CD4-positive, alpha-beta T cell treated with Interleukin-21 for 1 hour (primary cell): ENCODE data around the gene MGAT4D.
A peak's percentile ranks its signal among the peaks of the same experiment; 100 is the strongest.
"Not testable (repeated sequence)": the region's sequence is repeated elsewhere in the genome, so short reads cannot be mapped to it uniquely, and the experiment has no call there.

ENCODE experiments used
- DNase-seq: peaks from one replicate; pipeline ENCODE4 v3.0.0-alpha.2; 2020

The MGAT4D gene

DNA sequence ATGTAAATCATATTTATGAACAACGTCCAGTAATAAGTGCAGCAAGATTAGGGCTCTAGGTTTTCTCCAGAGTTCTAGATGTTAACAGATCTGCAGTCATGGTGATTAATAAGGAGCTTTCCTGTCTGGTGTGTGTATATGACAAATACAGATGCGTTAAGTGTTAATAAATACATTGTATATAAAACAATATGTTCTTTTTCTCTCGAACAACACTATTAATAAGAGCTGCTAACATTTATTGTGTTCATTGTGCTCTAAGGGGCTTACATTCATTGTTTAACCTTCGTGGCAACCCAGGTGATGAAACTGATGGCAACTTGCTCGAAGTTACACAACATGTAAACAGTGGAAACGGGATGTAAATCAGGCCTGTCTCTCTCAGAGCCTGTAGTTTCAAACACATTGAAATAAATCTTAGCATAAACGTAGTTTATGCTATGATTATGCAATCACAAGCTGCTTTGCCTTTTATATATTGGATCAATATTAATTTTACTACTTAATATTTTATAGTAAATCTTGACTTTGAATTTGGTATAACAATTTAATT lies 70.1 kb downstream of the MGAT4D start:
- no peak for DNase-seq

DNA sequence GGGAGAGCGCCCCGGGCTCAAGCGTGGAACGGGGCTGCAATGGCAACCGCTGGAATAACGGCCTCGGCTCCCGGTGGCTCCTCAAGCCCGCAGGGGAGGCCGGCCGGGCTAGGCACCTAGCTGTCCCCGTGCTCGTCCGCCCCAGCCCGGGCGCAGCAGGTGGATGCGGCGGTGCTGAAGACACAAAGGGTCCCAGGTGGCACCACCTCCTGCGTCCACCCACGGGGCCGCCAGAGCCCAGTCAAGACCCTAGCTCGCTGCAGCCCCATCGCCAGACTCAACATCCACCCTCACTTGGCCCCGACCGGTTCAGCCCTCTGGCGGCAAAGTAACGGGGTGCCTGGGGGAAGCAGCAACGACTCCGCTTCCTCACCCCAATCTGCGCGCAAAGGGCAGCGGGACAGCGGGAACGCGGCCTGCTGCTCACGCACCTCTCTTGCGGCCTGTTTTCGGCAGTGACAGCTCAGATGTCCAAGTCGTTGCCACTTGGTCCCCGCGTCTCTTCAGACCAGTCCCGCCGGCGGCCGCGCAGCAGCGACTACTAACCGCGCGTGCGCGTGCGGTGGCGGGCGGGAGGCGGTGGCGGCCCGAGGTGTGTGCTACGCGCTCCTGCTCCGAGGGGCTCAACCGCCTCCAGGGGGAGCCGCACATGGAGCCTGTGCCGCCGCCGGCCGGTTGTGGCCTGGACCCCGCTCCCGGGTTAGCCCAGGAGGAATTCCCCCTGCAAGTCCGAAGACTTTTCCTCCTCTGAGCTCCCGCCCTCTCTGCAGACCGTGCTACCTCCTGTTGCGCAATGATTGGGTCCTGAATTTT lies 70.8 kb downstream of the MGAT4D start, which contains the start of gene CLGN:
Gene CLGN, minus strand, starts transcription at position 543 of the 813 bp plus-strand sequence. CDS start 14,570 bp downstream, outside the sequence.
- DNase-seq: peak; percentile 16

DNA sequence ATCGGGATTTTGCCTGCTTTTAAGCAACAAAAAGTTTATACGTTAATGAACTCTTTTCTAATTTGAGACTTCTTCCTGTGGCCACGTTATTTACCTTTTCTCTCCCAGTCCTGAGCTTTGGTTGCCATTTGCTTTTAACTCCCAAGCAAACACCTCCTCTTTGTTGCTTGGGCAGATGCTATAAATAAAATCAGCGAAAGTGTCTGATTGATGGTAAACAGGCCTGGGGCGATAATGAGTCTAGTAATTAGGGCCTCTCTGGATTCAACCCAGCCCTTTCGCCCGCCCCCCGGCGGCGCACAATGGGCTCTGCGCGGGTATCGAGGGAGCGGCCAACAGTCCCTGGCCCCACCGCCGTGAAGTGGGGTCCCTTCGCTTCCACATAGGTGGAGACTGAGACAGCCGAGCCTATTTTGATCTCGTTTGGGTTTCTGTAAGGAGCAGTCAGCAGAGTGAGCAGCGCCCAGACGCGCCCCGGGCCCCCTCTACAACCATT lies 71.4 kb downstream of the MGAT4D start:
- DNase-seq: no peak

DNA sequence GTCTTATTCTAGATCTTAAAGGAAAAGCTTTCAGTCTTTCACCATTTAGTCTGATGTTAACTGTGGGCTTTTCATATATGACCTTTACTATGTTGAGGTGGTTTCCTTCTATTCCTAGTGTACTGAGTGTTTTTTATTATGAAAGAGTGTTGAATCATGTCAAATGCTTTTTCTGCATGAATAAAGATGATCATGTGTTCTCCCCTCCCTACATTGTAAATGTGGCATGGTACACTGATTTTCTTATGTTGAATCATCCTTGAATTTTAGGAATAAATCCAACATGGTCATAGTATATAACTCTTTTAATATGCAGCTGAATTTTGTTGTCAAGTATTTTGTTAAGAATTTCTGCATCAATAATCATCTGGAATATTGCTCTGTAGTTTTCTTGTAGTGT lies 75.0 kb downstream of the MGAT4D start:
- no peak for DNase-seq

DNA sequence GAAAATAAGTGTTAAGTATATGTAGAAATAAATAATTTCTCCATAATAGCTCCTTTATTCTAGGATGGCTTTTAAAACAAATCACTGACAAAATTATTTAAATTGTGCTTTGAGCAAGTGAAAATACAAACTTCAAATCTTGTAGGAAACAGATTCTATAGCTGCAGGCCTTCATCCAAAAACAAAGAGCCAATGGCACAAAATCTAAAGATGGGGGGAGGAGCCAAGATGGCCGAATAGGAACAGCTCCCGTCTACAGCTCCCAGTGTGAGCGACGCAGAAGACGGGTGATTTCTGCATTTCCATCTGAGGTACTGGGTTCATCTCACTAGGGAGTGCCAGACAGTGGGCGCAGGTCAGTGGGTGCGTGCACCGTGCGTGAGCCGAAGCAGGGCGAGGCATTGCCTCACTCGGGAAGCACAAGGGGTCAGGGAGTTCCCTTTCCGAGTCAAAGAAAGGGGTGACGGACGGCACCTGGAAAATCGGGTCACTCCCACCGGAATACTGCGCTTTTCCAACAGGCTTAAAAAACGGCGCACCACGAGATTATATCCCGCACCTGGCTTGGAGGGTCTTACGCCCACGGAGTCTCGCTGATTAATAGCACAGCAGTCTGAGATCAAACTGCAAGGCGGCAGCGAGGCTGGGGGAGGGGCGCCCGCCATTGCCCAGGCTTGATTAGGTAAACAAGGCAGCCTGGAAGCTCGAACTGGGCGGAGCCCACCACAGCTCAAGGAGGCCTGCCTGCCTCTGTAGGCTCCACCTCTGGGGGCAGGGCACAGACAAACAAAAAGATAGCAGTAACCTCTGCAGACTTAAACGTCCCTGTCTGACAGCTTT lies 84.7 kb downstream of the MGAT4D start:
- DNase-seq: not testable (repeated sequence)

DNA sequence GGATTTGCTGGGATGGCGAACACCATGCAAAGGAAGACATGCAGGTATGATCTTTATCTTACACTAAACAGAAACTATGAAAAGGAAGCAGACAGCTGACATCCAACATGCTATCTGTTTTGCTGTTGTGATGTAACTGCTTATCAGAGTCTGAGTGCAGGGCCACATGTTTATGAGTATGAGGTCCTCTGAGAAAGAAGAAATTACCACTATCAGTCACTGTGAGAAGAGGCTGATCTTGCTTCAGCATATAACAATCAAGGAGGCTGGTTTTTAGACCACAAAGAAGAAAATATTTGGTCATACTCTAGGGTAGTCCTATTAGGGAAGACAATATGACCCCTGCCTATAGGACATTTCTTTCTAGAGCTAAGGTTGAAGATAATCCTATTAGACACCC lies 89.1 kb downstream of the MGAT4D start:
- no peak for DNase-seq

DNA sequence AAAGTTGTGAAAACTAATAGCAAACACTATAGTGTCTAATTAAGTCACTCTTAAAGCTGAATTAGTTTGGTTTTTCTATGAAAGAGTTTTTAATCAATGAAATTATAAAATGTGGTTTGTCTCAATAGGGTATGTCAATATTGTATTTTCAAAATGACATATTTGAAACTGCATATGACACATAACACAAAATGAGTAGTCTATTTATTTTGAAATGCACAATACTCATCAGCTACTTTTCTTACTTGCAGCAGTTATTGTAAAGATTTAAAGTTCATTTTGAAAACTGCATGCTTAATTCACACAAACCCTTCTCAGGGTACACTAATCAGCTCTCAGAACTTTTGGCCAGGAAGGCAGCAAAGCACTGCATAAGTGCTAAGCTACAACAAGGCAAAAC lies 91.8 kb downstream of the MGAT4D start:
- no peak for DNase-seq

DNA sequence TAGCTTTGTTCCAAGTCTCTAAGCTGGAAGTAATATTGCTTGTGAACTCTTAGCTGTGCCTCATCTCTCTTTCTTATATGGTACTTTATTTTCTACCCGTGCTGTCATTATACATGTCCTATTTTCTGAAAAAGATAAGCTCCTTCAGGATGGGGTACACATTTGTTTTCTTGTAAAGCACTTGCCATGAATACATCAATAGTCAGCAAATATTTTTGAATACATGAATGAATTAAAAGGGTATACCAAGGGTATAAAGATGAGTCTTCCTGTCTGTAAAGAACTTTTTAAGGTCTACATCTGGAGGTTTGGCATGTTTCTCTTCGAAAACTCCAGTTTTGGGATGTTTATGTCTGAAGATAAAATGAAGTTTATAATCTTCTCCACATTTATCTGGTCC lies 98.0 kb downstream of the MGAT4D start:
- no peak for DNase-seq

DNA sequence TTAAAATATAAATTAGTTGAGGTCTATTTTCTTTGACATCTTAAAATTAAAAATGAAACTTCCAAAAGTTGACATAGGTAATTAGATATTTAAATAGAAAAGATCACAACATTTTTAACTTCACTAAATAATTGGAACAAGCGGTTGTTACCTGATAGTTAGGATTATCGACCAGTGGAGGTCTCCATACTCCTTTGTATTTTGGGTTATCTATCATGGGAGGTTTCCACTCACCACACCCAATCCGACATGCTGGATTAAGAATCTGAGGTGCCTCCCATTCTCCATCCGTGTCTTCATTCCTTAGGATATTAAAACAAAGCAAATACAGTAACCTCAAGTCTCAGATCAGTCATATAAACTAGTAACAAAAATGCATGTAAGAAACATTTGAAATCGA lies 102.4 kb downstream of the MGAT4D start:
- DNase-seq: no peak
